GM21717 (cell line): ENCODE results near the gene CACNA2D1.

Experiments
- ATAC-seq: cut with Tn5 transposase; IDR thresholded peaks from one replicate; pipeline ENCODE4 v1.9.1; 2021; ENCODE audit warnings: mild to moderate bottlenecking, moderate library complexity; ENCODE audit not compliant: unreplicated experiment

CACNA2D1 gene

DNA sequence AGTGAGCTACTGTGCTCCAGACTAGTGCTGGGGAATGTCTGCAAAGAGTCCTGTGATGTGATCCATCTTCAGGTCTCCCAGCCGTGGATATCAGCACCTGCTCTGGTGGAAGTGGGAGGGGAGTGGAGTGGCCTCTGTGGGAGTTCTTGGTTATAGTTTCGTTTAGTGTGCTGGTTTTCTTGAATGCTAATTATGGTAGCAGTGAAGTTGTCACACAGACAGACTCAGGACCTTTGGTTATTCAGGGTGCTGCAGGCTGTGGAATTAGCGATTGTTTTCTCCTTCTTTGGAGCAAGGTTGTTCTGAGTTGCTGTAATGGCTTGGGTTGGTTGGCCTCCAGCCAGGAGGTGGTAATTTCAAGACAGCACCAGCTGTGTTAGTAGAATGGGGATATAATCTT lies 541.0 kb downstream of the CACNA2D1 start:
- ATAC-seq = peak; percentile 63
